ENCODE measurements around the gene ACSL3. TPM values are rescaled to one million over a fixed set of nuclear protein-coding genes. Genes with fewer than 3 reads are reported as not detected.

Gene ACSL3
- total RNA-seq, 1 experiment from 2014 or later: 85.2 TPM

DNA sequence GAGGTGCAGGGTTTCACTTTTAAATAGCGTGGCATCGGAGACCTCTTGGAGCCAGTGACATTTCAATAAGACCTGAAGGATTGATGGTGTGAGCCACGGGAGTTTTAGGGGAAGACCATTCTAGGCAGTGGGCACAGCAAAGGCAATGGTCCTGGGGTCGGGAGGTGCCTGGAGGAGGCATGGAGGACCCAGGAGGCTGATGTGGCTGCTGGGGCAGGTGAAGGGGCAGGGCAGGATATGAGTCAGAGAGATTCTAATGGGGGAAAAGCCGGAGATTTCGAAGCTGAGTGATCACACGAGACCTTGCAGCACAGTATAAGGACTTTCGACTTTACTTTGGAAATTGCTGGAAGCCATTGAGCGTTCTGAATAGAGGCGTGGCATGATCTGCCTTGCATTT lies 111.6 kb downstream of the ACSL3 start:
- Histone ChIP-seq H3K27me3 (ENCODE audit: control insufficient read depth, insufficient read depth, low read length) (no peaks in the 10 kb centered on the region), H3K9me3 (ENCODE audit: control insufficient read depth, insufficient read depth, low read depth, low read length) (no peaks in the 10 kb centered on the region), H3K4me3 (ENCODE audit: low read depth in 2 of 2, low read length in 2 of 2) (no peak overlapping the region), H3K36me3 (ENCODE audit: control insufficient read depth, insufficient read depth, low read length) (no peaks in the 10 kb centered on the region), H3K4me1 (ENCODE audit: control insufficient read depth, insufficient read depth, low read length) (no peaks in the 10 kb centered on the region), H3K27ac (ENCODE audit: low read length) (no peak overlapping the region)
- TF ChIP-seq TCF7L2 (IDR thresholded peaks at IDR 0.05; ENCODE audit: low read depth, low read length): no peak
- TF ChIP-seq POLR2AphosphoS5 (IDR thresholded peaks at IDR 0.05; ENCODE audit: low read depth, low read length): no peak
- no peak for TF ChIP-seq REST (IDR thresholded peaks at IDR 0.05; ENCODE audit: insufficient read depth in 1 of 2, low read depth in 2 of 2, low read length in 1 of 2)
- TF ChIP-seq CTCF (IDR thresholded peaks at IDR 0.05): no peak
- no peak for TF ChIP-seq SIN3A (IDR thresholded peaks at IDR 0.05; ENCODE audit: borderline replicate concordance, insufficient read depth, low read depth, low read length)
- ATAC-seq: no peak; the same call in 1 of the 2 replicates
- DNase-seq (ENCODE audit: low read depth, low spot score): no peak
- POLR2A ChIA-PET: no interaction called here
- CTCF ChIA-PET: interaction anchor here (0.6 to 1.3 kb wide), 5 partner anchors 109 to 1310 kb away, joined by 3 to 11 read pairs (median 4); no protein-coding TSS in a partner anchor
- in situ Hi-C loops (cut with HindIII; ENCODE audit: low pct_unique_long_range_greater_than_20kb, low sequenced_read_pairs): no loop called here
- intact Hi-C loops (cut with micrococcal nuclease; ENCODE audit: unreplicated experiment): loop anchor here (2.0 kb wide), 1 partner anchor 128 kb away; no protein-coding TSS in a partner anchor
- BruUV-seq (replicated peaks): no TSS peak

GRCh38 chr2:222973237-222973636 lies 112.4 kb downstream of the ACSL3 start:
- ChIA-PET CTCF (no interaction called here), POLR2A (no interaction called here)
- ATAC-seq (no peak), DNase-seq (ENCODE audit: low read depth, low spot score) (no peak)
- intact Hi-C loops (cut with micrococcal nuclease; ENCODE audit: unreplicated experiment): loop anchor here (2.0 kb wide), 1 partner anchor 128 kb away; no protein-coding TSS in a partner anchor
- Histone ChIP-seq H3K27me3 (ENCODE audit: control insufficient read depth, insufficient read depth, low read length) (no peaks in the 10 kb centered on the region), H3K4me3 (ENCODE audit: low read depth in 2 of 2, low read length in 2 of 2) (no peak overlapping the region), H3K9me3 (ENCODE audit: control insufficient read depth, insufficient read depth, low read depth, low read length) (no peaks in the 10 kb centered on the region), H3K36me3 (ENCODE audit: control insufficient read depth, insufficient read depth, low read length) (no peaks in the 10 kb centered on the region), H3K27ac (ENCODE audit: low read length) (no peak overlapping the region), H3K4me1 (ENCODE audit: control insufficient read depth, insufficient read depth, low read length) (no peaks in the 10 kb centered on the region)
- TF ChIP-seq REST (IDR thresholded peaks at IDR 0.05; ENCODE audit: insufficient read depth in 1 of 2, low read depth in 2 of 2, low read length in 1 of 2): no peak
- TF ChIP-seq CTCF (IDR thresholded peaks at IDR 0.05): no peak
- no peak for TF ChIP-seq POLR2AphosphoS5 (IDR thresholded peaks at IDR 0.05; ENCODE audit: low read depth, low read length)
- TF ChIP-seq TCF7L2 (IDR thresholded peaks at IDR 0.05; ENCODE audit: low read depth, low read length): no peak
- TF ChIP-seq SIN3A (IDR thresholded peaks at IDR 0.05; ENCODE audit: borderline replicate concordance, insufficient read depth, low read depth, low read length): no peak
- in situ Hi-C loops (cut with HindIII; ENCODE audit: low pct_unique_long_range_greater_than_20kb, low sequenced_read_pairs): no loop called here
- no TSS peak for BruUV-seq (replicated peaks)

All from Panc1 (cell line).